Motor neuron (in vitro differentiated cells): ENCODE measurements around the gene ZNF496. TPM values are rescaled to one million over a fixed set of nuclear protein-coding genes. Genes with fewer than 3 reads are reported as not detected.
"Not testable (repeated sequence)": the region's sequence is repeated elsewhere in the genome, so short reads cannot be mapped to it uniquely, and the experiment has no call there.

Experiments
- ATAC-seq, 8 experiments: fragments of 200-7000 bp; cut with Tn5 transposase; replicated peaks in 6 of 8; 2 replicates each; pipeline ENCODE4 v1.8.0; 2021; ENCODE audit warnings: mild to moderate bottlenecking in 8 of 8, moderate library complexity in 8 of 8
- H3K27ac ChIP-seq, 2 donors: fragments of 250-450 bp; sonication (Bioruptor Pico); 2 replicates each; pipeline ENCODE4 v1.9.0; 2021; ENCODE audit warnings: antibody characterized with exemption in 2 of 2, mild to moderate bottlenecking in 2 of 2, moderate library complexity in 1 of 2
- H3K4me1 ChIP-seq, 2 donors: fragments of 250-450 bp; sonication (Bioruptor Pico); replicated peaks in 1 of 2; 2 replicates each; pipeline ENCODE4 v1.6.1; 2021; ENCODE audit warnings: antibody characterized with exemption in 2 of 2, mild to moderate bottlenecking in 2 of 2, moderate library complexity in 1 of 2
- H3K4me3 ChIP-seq, 5 donors: fragments of 250-450 bp; sonication (Bioruptor Pico); 2 replicates each; pipeline ENCODE4 v1.9.0; 2021; ENCODE audit warnings: antibody characterized with exemption in 5 of 5, mild to moderate bottlenecking in 5 of 5, moderate library complexity in 4 of 5
- WGBS, 10 experiments: fragments of 450-650 bp; shearing (Covaris generic); methylation state at CpG; one replicate each; pipeline ENCODE4 v1.0.0; 2022; 5-methylcytosine and 5-hydroxymethylcytosine counted together
- in situ Hi-C, 9 experiments: fragments of 400-800 bp; cut with MboI; loops; one replicate each; pipeline ENCODE4 v1.15.0; 2021; ENCODE audit warnings: low sequenced_read_pairs in 9 of 9, low pct_unique_long_range_greater_than_20kb in 2 of 9; ENCODE audit not compliant: unreplicated experiment in 9 of 9
- total RNA-seq, 8 experiments: library from RNA; unstranded; fragments of 300-600 nt; gene quantifications; 2 replicates each; pipeline versions ENCODE4 v1.2.3 to v1.2.4, GENCODE V29; 2022

The ZNF496 gene
- total RNA-seq = 10 to 100 TPM in 7 of 8 experiments, 1 to 10 TPM in 1; 7.1 to 44.4 (median 31.4) TPM

DNA sequence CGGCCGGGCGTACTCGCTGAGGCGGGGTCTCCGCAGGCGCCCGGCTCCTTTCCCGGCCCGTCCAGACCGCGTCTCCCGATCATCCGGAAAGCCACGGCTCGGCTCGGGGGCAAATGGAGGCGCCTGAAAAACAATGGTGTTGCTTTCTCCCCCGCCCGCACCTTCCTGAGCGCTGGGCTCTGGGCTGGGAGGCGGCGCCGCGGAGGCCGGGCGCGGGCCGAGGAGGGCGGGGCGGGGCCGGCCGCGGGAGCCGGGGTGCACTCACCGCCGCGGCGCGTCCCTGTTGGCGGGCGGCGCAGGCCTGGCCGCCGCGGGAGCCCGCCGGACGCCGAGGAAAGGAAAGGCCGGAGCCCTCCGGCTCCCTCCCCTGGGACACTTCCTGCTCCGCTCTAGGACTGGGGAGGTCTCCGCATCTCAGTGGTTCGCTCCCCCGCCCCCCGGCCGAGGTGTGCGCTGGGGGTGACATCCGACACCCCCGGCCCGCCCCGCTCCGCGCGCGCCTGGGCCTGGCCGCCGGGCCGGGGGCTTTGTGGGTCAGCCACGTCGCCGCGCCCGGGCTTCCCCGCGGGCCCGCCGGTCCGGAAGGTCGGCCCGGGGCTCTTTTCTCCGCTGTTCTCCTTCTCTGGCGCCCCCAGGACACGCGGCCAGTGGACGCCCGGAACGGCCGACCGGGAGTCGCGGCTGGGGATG is at the start of gene ZNF496:
ZNF496 (minus strand) TSS at position 343 of the 690 bp plus-strand sequence. CDS start 2,289 bp downstream, outside the sequence.
- in situ Hi-C loops = no loop called here
- WGBS, 10 experiments = 0 to 20% (median 0%) methylated on average over 1 to 2 of the region's 93 CpGs; no CpG with 5 or more reads in 7 of the 10 experiments
- Histone ChIP-seq H3K4me1 (peaks cover 39 to 40% of the 10 kb centered on the region in 2 donors), H3K27ac (peak within 1 kb of the TSS; percentile 86 to 92), H3K4me3 (peak within 1 kb of the TSS; percentile 71 to 99 (median 91))
- ATAC-seq = peak; percentile 70 to 84 (median 82)

DNA sequence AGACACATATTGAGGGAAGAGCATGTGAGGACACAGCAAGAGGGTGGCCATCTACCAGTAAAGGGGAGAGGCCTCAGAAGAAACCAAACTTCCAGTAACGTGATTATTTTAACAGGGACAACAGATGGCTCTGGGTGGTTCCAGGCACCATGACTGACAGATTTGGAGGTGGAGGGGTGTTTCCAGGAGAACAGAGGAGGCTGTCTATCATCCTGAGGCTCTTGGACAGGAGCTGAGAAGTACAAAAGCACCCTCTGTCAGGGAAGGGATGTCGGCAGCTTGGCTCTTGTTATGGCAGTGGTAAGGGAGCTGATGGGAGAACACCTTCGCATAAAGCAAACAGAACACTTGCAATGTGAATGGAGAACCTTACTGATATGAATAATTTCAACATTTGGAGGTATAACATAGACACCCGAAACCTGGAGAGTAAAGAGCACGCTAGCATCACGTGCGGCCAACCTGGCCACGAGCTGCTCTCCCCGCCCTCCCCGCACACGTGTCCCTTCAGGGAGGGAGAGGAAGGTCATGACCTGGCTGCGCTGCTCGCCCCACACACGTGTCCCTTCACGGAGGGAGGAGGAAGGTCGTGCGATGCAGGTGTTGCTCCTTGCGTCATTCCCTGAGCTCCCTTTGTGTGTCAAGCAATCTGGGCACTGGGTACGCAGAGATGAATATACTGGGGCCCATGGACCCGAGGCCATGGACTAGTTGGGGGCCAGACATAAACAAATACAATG is 46.8 kb upstream of the ZNF496 start:
- Histone ChIP-seq H3K27ac (no peak overlapping the region), H3K4me3 (no peak overlapping the region), H3K4me1 (peaks cover 36 to 40% of the 10 kb centered on the region in 2 donors)
- in situ Hi-C loops = loop anchor here in 2 of 9 experiments (25.0 kb wide), 1 partner anchor 109 kb away; no protein-coding TSS in a partner anchor
- peak in 5 of 8 experiments; percentile 18 to 68 (median 50) for ATAC-seq
- 0 to 87% (median 71%) methylated on average over 1 to 16 of the region's 20 CpGs; no CpG with 5 or more reads in 2 of the 10 experiments for WGBS, 10 experiments

DNA sequence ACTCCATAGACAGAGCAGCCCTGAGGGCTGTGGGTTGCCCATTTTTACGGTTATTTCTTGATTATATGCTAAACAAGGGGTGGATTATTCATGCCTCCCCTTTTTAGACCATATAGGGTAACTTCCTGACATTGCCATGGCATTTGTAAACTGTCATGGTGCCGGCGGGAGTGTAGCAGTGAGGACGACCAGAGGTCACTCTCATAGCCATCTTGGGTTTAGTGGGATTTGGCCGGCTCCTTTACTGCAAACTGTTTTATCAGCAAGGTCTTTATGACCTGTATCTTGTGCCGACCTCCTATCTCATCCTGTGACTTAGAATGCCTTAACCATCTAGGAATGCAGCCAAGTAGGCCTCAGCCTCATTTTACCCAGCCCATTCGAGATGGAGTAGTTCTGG is 46.0 kb upstream of the ZNF496 start:
- H3K4me1 ChIP-seq = peaks cover 36 to 40% of the 10 kb centered on the region in 2 donors
- H3K4me3 ChIP-seq, ATAC-seq: not testable (repeated sequence)
- WGBS, 10 experiments = 0 to 68% (median 46%) methylated on average over 1 to 7 of the region's 7 CpGs; no CpG with 5 or more reads in 1 of the 10 experiments
- peak overlapping the region in 1 of 2 donors; percentile 57 for H3K27ac ChIP-seq
- in situ Hi-C loops = loop anchor here in 2 of 9 experiments (25.0 kb wide), 1 partner anchor 110 kb away; no protein-coding TSS in a partner anchor

DNA sequence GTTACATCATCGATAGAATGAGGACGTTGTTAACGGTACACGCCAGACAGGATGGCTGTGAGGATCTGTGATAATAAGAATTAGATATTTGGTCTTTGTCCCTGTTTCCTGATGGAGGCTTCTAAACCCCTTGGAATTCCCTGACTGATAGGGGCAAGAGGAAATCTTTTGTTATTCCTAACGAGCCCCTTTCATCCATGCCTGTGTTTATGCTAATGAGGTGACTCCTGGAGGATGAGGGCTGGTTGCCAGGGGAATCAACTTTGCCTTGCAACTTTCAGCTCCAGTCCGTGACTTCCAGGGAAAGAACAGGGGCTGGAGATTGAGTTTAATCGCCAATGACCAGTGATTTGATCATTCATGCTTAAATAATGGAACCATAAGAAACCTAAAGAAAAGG is 45.0 kb upstream of the ZNF496 start:
- in situ Hi-C loops = loop anchor here in 2 of 9 experiments (25.0 kb wide), 1 partner anchor 111 kb away; no protein-coding TSS in a partner anchor
- ATAC-seq = peak in 5 of 8 experiments; percentile 62 to 88 (median 80)
- peak overlapping the region in 1 of 5 donors; percentile 0 for H3K4me3 ChIP-seq
- peak overlapping the region; percentile 10 to 57 for H3K27ac ChIP-seq
- H3K4me1 ChIP-seq = peaks cover 36 to 40% of the 10 kb centered on the region in 2 donors
- WGBS, 10 experiments = 1 to 38% (median 13%) methylated on average over 1 to 7 of the region's 7 CpGs; no CpG with 5 or more reads in 2 of the 10 experiments

DNA sequence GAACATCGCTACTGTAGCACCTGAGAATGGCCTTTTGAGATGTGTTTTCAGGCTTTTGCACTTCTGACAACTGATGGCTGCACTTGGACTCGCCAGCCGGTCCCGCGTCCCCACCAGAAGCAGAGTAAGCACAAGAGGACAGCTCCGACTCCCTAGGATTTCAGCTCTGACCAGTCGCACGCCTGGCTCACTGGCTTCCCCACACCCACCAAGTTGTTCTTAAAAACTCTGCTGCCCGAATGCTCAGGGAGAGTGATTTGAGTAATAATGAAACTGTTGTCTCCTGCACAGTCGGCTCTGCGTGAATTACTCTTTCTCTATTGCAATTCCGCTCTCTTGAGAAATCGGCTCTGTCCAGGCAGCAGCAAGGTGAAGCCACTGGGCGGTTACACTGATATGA is 44.1 kb upstream of the ZNF496 start:
- ATAC-seq = peak in 4 of 8 experiments; percentile 20 to 49 (median 44)
- 38 to 90% (median 69%) methylated on average over 1 to 14 of the region's 14 CpGs; no CpG with 5 or more reads in 2 of the 10 experiments for WGBS, 10 experiments
- in situ Hi-C loops = loop anchor here in 2 of 9 experiments (25.0 kb wide), 1 partner anchor 112 kb away; no protein-coding TSS in a partner anchor
- H3K4me3 ChIP-seq = no peak overlapping the region
- peak overlapping the region in 1 of 2 donors; percentile 54 for H3K27ac ChIP-seq
- H3K4me1 ChIP-seq = peaks cover 41 to 49% of the 10 kb centered on the region in 2 donors

DNA sequence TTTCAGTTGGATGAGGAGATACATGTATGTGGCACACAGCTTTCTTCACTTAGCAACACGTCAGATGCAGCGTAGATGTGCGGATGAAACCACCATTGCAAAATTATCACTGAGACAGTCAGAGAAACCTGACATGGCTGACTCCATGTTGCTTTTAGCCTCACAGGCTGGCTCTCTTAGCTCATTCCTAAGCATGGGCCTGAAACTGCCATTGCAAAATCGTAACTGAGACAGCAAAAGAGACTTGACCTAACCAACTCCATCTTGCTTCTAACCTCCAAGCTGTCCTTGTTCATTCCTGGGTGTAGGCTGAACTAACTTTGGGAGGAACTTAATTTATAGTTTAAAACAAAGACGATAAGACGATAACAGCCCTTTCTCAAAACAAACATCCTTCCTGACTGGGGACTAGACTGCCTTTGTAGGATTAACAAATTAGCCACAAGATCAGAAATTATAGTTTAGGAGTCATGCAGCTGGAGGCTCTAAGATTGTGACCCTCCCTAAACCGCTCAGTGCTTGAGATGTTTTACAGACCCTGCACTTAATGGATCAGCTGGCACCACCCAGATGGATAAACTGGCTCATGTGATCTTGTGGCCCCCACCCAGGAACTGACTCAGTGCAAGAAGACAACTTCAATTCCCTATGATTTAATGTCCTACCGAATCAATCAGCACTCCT is 43.1 kb upstream of the ZNF496 start:
- peaks cover 48 to 59% of the 10 kb centered on the region in 2 donors for H3K4me1 ChIP-seq
- in situ Hi-C loops = loop anchor here in 2 of 9 experiments (25.0 kb wide), 1 partner anchor 113 kb away; no protein-coding TSS in a partner anchor
- not testable (repeated sequence) for H3K4me3 ChIP-seq, H3K27ac ChIP-seq
- ATAC-seq = peak in 3 of 8 experiments; percentile 7 to 42 (median 24)
- WGBS, 10 experiments = 44 to 100% (median 74%) methylated on average over 1 to 8 of the region's 8 CpGs

DNA sequence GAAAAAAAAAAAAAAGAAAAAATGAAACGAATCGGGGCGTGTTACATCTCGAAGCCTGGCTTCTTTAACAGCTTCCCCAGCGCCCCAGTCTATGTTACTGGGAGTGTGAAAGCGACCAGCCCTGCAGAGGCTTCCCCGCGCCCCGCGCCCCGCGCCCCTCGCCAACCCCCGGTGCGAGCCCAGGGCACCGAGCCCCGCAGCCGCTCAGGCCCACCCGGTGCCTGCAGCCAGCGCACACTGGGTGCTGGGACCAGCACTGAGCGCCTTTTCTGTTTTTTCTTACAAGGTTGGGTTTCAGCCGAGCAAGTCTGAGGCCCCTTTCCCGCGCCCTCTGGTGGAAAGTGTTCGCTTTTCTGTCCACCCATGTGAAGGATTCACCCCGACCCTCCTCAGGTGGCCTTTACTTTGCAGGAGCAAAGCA is 42.1 kb upstream of the ZNF496 start:
- 11 to 87% (median 72%) methylated on average over 1 to 7 of the region's 26 CpGs; no CpG with 5 or more reads in 4 of the 10 experiments for WGBS, 10 experiments
- in situ Hi-C loops = no loop called here
- peaks cover 55 to 67% of the 10 kb centered on the region in 2 donors for H3K4me1 ChIP-seq
- H3K27ac ChIP-seq = no peak overlapping the region
- peak in 2 of 8 experiments; percentile 50 to 75 for ATAC-seq
- no peak overlapping the region for H3K4me3 ChIP-seq

DNA sequence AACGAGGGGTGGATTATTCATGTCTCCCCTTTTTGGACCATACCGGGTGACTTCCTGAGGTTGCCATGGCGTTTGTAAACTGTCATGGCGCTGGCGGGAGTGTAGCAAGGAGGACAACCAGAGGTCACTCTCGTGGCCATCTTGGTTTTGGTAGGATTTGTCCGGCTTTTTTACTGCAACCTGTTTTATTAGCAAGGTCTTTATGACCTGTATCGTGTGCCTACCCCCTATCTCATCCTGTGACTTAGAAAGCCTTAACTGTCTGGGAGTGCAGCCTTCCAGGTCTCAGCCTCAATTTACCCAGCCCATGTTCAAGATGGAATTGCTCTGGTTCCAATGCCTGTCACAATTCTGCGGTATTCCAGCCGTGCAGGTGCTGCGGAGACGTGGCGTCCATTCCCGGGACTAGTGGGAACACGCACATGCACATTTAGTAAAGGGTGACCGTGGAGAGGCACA is 40.2 kb upstream of the ZNF496 start:
- peaks cover 48 to 62% of the 10 kb centered on the region in 2 donors for H3K4me1 ChIP-seq
- 26 to 100% (median 84%) methylated on average over 1 to 16 of the region's 16 CpGs; no CpG with 5 or more reads in 1 of the 10 experiments for WGBS, 10 experiments
- H3K27ac ChIP-seq = no peak overlapping the region
- H3K4me3 ChIP-seq = no peak overlapping the region
- no peak for ATAC-seq
- in situ Hi-C loops = no loop called here

DNA sequence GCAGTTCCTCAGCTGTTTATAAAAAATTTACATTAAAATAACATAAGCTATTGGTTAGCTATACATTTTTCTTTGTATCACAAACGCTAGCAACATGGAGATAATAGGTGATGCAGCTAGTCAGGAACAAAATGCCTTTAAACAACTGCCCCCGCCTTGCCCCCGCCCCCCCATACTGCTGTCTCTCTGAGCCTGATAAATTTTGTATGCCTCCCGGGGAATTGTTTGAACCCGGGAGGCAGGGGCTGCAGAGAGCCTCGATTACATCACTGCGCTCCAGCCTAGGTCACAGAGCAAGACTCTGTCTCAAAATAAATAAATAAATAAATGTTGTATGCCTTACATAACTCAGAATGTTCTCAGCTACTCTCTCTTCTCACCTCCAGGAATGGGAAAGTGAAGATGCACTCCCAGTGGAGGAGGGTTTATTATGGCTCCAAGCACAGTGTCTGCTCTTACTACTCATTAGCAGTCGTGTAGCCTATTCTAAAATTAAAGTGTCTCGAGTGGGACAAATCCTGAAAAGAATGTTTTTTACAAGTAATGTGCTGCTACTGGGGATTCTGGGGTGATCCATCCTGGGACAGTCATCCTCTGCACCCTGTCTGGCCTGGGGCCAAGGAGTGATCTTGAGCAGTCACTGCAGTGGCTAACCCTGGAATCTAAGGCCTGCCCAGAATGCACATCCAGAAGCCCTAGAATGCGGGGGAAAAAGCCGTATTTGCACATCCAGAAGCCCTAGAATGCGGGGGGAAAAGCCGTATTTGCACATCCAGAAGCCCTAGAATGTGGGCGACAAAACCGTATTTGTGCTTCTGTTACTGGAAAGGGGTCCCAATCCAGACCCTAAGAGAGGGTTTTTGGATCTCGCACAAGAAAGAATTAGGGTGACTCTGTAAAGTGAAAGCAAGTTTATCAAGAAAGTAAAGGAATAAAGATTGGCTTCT is 39.4 kb upstream of the ZNF496 start:
- H3K27ac ChIP-seq = no peak overlapping the region
- WGBS, 10 experiments = 45 to 88% (median 63%) methylated on average over 3 to 14 of the region's 16 CpGs
- in situ Hi-C loops = no loop called here
- H3K4me1 ChIP-seq = peaks cover 44 to 57% of the 10 kb centered on the region in 2 donors
- no peak overlapping the region for H3K4me3 ChIP-seq
- peak in 5 of 8 experiments; percentile 35 to 54 (median 42) for ATAC-seq

DNA sequence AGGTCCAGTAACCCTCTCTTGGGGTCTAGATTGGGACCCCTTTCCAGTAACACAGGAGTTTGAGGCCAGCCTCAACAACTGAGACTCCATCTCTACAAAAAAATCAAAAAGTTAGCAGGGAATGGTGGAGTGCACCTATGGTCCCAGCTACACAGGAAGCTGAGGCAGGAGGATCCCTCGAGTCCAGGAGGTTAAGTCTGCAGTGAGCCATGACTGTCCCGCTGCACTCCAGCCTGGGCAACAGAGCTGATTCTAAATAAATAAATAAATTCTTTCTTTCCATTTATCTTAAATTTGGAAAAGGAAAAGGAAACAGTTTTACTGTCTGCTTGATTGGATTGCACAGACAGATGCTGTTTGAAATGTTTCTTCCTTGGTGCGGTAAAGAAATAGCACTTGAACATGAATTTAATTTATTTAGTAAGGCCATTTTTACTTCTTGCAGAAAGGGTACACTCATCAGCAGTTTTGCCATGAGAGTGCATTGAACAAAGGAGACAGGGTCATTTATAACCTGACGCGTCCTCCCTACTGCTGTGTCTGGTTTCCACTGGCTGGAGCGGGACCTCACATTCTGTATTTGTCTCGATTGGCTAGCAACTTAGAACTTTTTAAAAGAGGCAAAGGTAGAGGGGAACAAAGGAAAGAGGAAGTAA is 37.0 kb upstream of the ZNF496 start:
- H3K4me1 ChIP-seq = peaks cover 32 to 42% of the 10 kb centered on the region in 2 donors
- peak in 6 of 8 experiments; percentile 23 to 62 (median 54) for ATAC-seq
- in situ Hi-C loops = no loop called here
- peak overlapping the region; percentile 46 to 62 for H3K27ac ChIP-seq
- WGBS, 10 experiments = 7 to 70% (median 40%) methylated on average over 2 to 7 of the region's 7 CpGs
- H3K4me3 ChIP-seq = no peak overlapping the region
